WTC11 (cell line): ENCODE results near the gene CTTNBP2. TPM values are rescaled to one million over a fixed set of nuclear protein-coding genes. Genes with fewer than 3 reads are reported as not detected.

Experiments
- ATAC-seq: fragments of 200-7000 bp; cut with Tn5 transposase; 2 replicates; pipeline ENCODE4 v1.10.0; 2021; ENCODE audit warnings: mild to moderate bottlenecking, moderate library complexity
- CTCF ChIA-PET: fragments of 300-600 bp; sonication (Branson Sonifier 250); formaldehyde crosslinking; loops from one replicate; lab custom pipeline; 2021; ENCODE audit warnings: antibody characterized with exemption; lab: Charles Lee
- POLR2A ChIA-PET: fragments of 350-600 bp; sonication (Branson Sonifier 250); formaldehyde crosslinking; loops from one replicate; lab custom pipeline; 2021; ENCODE audit warnings: antibody characterized with exemption; lab: Charles Lee
- DNase-seq: peaks from one replicate; pipeline ENCODE4 v3.0.0; 2021; ENCODE audit warnings: low spot score
- H3K27ac Mint-ChIP-seq: 2 replicates; pipeline ENCODE4 v1.8.0; 2021; ENCODE audit warnings: mixed read lengths
- H3K27me3 Mint-ChIP-seq: 2 replicates; pipeline ENCODE4 v1.8.0; 2021; ENCODE audit warnings: low read depth, mild to moderate bottlenecking, moderate library complexity, mixed read lengths
- H3K36me3 Mint-ChIP-seq: 2 replicates; pipeline ENCODE4 v1.8.0; 2021; ENCODE audit warnings: mixed read lengths
- H3K4me1 Mint-ChIP-seq: 2 replicates; pipeline ENCODE4 v1.8.0; 2022; ENCODE audit warnings: mixed read lengths
- H3K4me3 Mint-ChIP-seq: 2 replicates; pipeline ENCODE4 v1.8.0; 2021; ENCODE audit warnings: mild to moderate bottlenecking, moderate library complexity, mixed read lengths
- H3K9me3 Mint-ChIP-seq: 2 replicates; pipeline ENCODE4 v1.8.0; 2021; ENCODE audit warnings: mixed read lengths
- AFF4 ChIP-seq: sonication (generic); formaldehyde crosslinking; IDR thresholded peaks from 2 replicates; pipeline ENCODE4 v1.8.1; 2023; ENCODE audit warnings: mild to moderate bottlenecking, missing genetic modification reagents, borderline replicate concordance
- ARID4B ChIP-seq: sonication (generic); formaldehyde crosslinking; IDR thresholded peaks from 2 replicates; pipeline ENCODE4 v1.8.0; 2023; ENCODE audit warnings: missing genetic modification reagents, mild to moderate bottlenecking, borderline replicate concordance
- ELF4 ChIP-seq: sonication (generic); formaldehyde crosslinking; IDR thresholded peaks from 2 replicates; pipeline ENCODE4 v1.8.1; 2022; ENCODE audit warnings: low read depth, mild to moderate bottlenecking, moderate library complexity, missing genetic modification reagents
- ESRRA ChIP-seq: sonication (generic); formaldehyde crosslinking; IDR thresholded peaks from 2 replicates; pipeline ENCODE4 v1.8.1; 2022; ENCODE audit warnings: mild to moderate bottlenecking, missing genetic modification reagents, borderline replicate concordance
- ETV6 ChIP-seq: sonication (generic); formaldehyde crosslinking; IDR thresholded peaks from 2 replicates; pipeline ENCODE4 v1.8.1; 2022; ENCODE audit warnings: mild to moderate bottlenecking, missing genetic modification reagents
- FOXK1 ChIP-seq: sonication (generic); formaldehyde crosslinking; IDR thresholded peaks from 2 replicates; pipeline ENCODE4 v1.8.0; 2022; ENCODE audit warnings: mild to moderate bottlenecking, moderate library complexity, missing genetic modification reagents
- FOXP1 ChIP-seq: sonication (generic); formaldehyde crosslinking; IDR thresholded peaks from 2 replicates; pipeline ENCODE4 v1.8.0; 2022; ENCODE audit warnings: missing genetic modification reagents, mild to moderate bottlenecking, moderate library complexity, borderline replicate concordance
- JUN ChIP-seq: sonication (generic); formaldehyde crosslinking; IDR thresholded peaks from 2 replicates; pipeline ENCODE4 v1.8.0; 2023; ENCODE audit warnings: mild to moderate bottlenecking, missing genetic modification reagents
- MYBL2 ChIP-seq: sonication (generic); formaldehyde crosslinking; IDR thresholded peaks from 2 replicates; pipeline ENCODE4 v1.8.1; 2023; ENCODE audit warnings: mild to moderate bottlenecking, moderate library complexity, missing genetic modification reagents
- PREB ChIP-seq: sonication (generic); formaldehyde crosslinking; IDR thresholded peaks from 2 replicates; pipeline ENCODE4 v1.8.1; 2022; ENCODE audit warnings: mild to moderate bottlenecking, missing genetic modification reagents, moderate library complexity, borderline replicate concordance
- RELA ChIP-seq: sonication (generic); formaldehyde crosslinking; IDR thresholded peaks from 2 replicates; pipeline ENCODE4 v1.8.1; 2022; ENCODE audit warnings: missing genetic modification reagents, mild to moderate bottlenecking, borderline replicate concordance
- SMAD4 ChIP-seq: sonication (generic); formaldehyde crosslinking; IDR thresholded peaks from 2 replicates; pipeline ENCODE4 v1.8.0; 2022; ENCODE audit warnings: mild to moderate bottlenecking, missing genetic modification reagents
- SOX15 ChIP-seq: fragments of 250-450 bp; sonication (Bioruptor Pico); IDR thresholded peaks from 2 replicates; pipeline ENCODE4 v1.9.0; 2021; ENCODE audit warnings: mild to moderate bottlenecking
- TEAD4 ChIP-seq: sonication (generic); formaldehyde crosslinking; IDR thresholded peaks from 2 replicates; pipeline ENCODE4 v1.8.0; 2022; ENCODE audit warnings: mild to moderate bottlenecking, missing genetic modification reagents
- ZBTB21 ChIP-seq: sonication (generic); formaldehyde crosslinking; IDR thresholded peaks from 2 replicates; pipeline ENCODE4 v1.8.1; 2023; ENCODE audit warnings: mild to moderate bottlenecking, missing genetic modification reagents, borderline replicate concordance
- ZNF263 ChIP-seq: sonication (generic); formaldehyde crosslinking; IDR thresholded peaks from 2 replicates; pipeline ENCODE4 v1.8.1; 2022; ENCODE audit warnings: low read depth, mild to moderate bottlenecking, moderate library complexity, missing genetic modification reagents
- ZNF425 ChIP-seq: fragments of 250-450 bp; sonication (Bioruptor Pico); conservative IDR thresholded peaks from 2 replicates; pipeline ENCODE4 v1.9.0; 2021; ENCODE audit warnings: mild to moderate bottlenecking
- ZNF512 ChIP-seq: sonication (generic); formaldehyde crosslinking; IDR thresholded peaks from 2 replicates; pipeline ENCODE4 v1.8.1; 2022; ENCODE audit warnings: missing genetic modification reagents, borderline replicate concordance
- total RNA-seq: library from RNA; stranded (reverse); gene quantifications from 3 replicates; pipeline ENCODE4 v1.2.3, GENCODE V29; 2021
- TF ChIP-seq, protein P1 (sequence below): fragments of 250-450 bp; sonication (Bioruptor Pico); IDR thresholded peaks from 2 replicates; pipeline ENCODE4 v1.9.0; 2021; ENCODE audit warnings: mild to moderate bottlenecking
- TF ChIP-seq, protein P2 (sequence below): sonication (generic); formaldehyde crosslinking; IDR thresholded peaks from 2 replicates; pipeline ENCODE4 v1.8.0; 2022; ENCODE audit warnings: mild to moderate bottlenecking, missing genetic modification reagents

CTTNBP2 gene
- total RNA-seq, 1 experiment from 2014 or later = 22.1 TPM

DNA sequence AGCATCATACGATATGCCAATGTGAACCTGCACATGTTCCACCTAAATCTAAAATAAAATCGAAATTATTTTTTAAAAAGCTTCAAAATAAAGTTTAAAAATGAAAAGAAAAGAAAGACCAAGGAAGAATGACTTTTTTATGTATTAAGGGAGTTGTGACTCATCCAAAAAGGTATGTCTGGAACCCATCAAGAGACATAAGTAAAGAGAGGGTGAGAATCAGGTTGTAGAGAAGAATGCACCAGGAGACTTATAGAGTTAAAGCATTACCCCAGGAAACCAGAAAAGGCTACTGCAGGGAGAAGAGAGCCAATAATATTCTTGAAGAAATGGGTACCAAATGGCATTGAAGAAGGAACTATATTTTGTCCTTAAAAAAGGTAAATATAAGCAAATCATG, 69.8 kb downstream of the CTTNBP2 start (continued):
- TF ChIP-seq ZNF512 (CRISPR knock-in tag) (no peak), RELA (CRISPR knock-in tag) (no peak), TEAD4 (CRISPR knock-in tag) (no peak), AFF4 (CRISPR knock-in tag) (no peak), ZNF263 (no peak), FOXP1 (CRISPR knock-in tag) (no peak), ZBTB21 (no peak), FOXK1 (no peak), JUN (CRISPR knock-in tag) (no peak)

DNA sequence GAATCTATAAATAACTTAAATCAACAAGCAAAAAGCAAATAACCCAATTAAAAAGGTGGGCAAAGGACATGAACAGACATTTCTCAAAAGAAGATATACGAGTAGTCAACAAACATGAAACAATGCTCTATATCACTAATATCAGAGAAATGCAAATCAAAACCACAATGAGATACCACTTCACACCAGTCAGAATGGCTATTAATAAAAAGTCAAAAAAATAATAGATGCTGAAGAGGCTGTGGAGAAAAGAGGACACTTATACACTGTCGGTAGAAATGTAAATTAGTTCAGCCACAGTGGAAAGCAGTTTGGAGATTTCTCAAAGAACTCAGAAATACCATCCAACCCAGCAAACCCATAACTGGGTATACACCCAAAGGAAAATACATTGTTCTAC, 70.6 kb downstream of the CTTNBP2 start:
- Mint-ChIP-seq H3K27ac (0 out of 2 replicates have a peak overlapping the region, but pooled peaks have one; percentile 2), H3K27me3 (no peaks in the 10 kb centered on the region), H3K9me3 (no peaks in the 10 kb centered on the region), H3K36me3 (no peaks in the 10 kb centered on the region), H3K4me1 (peaks cover 71% of the 10 kb centered on the region), H3K4me3 (no peak overlapping the region)
- no peak for ATAC-seq
- no peak for DNase-seq
- CTCF ChIA-PET = no interaction called here
- POLR2A ChIA-PET = interaction anchor here (0.7 kb wide), 1 partner anchor 70 kb away, joined by 4 read pairs; no protein-coding TSS in a partner anchor
- no peak for TF ChIP-seq MYBL2 (CRISPR knock-in tag)
- TF ChIP-seq ETV6 = no peak
- TF ChIP-seq ZNF425 (CRISPR knock-in tag) = no peak
- no peak for TF ChIP-seq SMAD4 (CRISPR knock-in tag)
- TF ChIP-seq ESRRA (CRISPR knock-in tag) = no peak
- no peak for TF ChIP-seq ELF4 (CRISPR knock-in tag)
- TF ChIP-seq, protein P1, sequence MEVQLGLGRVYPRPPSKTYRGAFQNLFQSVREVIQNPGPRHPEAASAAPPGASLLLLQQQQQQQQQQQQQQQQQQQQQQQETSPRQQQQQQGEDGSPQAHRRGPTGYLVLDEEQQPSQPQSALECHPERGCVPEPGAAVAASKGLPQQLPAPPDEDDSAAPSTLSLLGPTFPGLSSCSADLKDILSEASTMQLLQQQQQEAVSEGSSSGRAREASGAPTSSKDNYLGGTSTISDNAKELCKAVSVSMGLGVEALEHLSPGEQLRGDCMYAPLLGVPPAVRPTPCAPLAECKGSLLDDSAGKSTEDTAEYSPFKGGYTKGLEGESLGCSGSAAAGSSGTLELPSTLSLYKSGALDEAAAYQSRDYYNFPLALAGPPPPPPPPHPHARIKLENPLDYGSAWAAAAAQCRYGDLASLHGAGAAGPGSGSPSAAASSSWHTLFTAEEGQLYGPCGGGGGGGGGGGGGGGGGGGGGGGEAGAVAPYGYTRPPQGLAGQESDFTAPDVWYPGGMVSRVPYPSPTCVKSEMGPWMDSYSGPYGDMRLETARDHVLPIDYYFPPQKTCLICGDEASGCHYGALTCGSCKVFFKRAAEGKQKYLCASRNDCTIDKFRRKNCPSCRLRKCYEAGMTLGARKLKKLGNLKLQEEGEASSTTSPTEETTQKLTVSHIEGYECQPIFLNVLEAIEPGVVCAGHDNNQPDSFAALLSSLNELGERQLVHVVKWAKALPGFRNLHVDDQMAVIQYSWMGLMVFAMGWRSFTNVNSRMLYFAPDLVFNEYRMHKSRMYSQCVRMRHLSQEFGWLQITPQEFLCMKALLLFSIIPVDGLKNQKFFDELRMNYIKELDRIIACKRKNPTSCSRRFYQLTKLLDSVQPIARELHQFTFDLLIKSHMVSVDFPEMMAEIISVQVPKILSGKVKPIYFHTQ (CRISPR knock-in tag) = no peak
- TF ChIP-seq PREB = no peak
- no peak for TF ChIP-seq ZBTB21
- TF ChIP-seq, protein P2, sequence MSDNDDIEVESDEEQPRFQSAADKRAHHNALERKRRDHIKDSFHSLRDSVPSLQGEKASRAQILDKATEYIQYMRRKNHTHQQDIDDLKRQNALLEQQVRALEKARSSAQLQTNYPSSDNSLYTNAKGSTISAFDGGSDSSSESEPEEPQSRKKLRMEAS = no peak
- TF ChIP-seq SOX15 (CRISPR knock-in tag) = no peak
- no peak for TF ChIP-seq ARID4B
